Vagina (tissue), 2 donors: ENCODE results near the gene ALDH1L1.
A peak's percentile ranks its signal among the peaks of the same experiment; 100 is the strongest.

Experiments used
- POLR2A ChIP-seq, 2 donors: fragments of 450-650 bp; IDR thresholded peaks; one replicate each; pipeline ENCODE4 v1.6.1; 2017; ENCODE audit warnings: antibody characterized with exemption in 2 of 2, mild to moderate bottlenecking in 2 of 2, moderate library complexity in 2 of 2
- POLR2AphosphoS5 ChIP-seq, 2 donors: sonication (generic); formaldehyde crosslinking; IDR thresholded peaks; one replicate each; pipeline ENCODE4 v1.9.0; 2017; ENCODE audit warnings: antibody characterized with exemption in 2 of 2, mild to moderate bottlenecking in 2 of 2, low read depth in 1 of 2; ENCODE audit not compliant: insufficient read depth in 1 of 2
- TF ChIP-seq, protein P1 (sequence below), 3 experiments: fragments of 450-650 bp in 2 of 3; fragments of 200-600 bp in 1 of 3; sonication (generic) in 1 of 3; IDR thresholded peaks; one replicate each; pipeline ENCODE4 v1.5.1; 2017 to 2019; ENCODE audit warnings: antibody characterized with exemption in 3 of 3, mild to moderate bottlenecking in 2 of 3, moderate library complexity in 2 of 3

GRCh38 chr3:126212620-126213378, 32.4 kb upstream of the ALDH1L1 start:
- peak in 1 of 2 donors; percentile 32 for TF ChIP-seq POLR2AphosphoS5 (IDR thresholded peaks at IDR 0.05; ENCODE audit: insufficient read depth in 1 of 2, low read depth in 1 of 2)
- TF ChIP-seq, protein P1, sequence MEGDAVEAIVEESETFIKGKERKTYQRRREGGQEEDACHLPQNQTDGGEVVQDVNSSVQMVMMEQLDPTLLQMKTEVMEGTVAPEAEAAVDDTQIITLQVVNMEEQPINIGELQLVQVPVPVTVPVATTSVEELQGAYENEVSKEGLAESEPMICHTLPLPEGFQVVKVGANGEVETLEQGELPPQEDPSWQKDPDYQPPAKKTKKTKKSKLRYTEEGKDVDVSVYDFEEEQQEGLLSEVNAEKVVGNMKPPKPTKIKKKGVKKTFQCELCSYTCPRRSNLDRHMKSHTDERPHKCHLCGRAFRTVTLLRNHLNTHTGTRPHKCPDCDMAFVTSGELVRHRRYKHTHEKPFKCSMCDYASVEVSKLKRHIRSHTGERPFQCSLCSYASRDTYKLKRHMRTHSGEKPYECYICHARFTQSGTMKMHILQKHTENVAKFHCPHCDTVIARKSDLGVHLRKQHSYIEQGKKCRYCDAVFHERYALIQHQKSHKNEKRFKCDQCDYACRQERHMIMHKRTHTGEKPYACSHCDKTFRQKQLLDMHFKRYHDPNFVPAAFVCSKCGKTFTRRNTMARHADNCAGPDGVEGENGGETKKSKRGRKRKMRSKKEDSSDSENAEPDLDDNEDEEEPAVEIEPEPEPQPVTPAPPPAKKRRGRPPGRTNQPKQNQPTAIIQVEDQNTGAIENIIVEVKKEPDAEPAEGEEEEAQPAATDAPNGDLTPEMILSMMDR (IDR thresholded peaks at IDR 0.05): no peak
- TF ChIP-seq POLR2A (IDR thresholded peaks at IDR 0.05): no peak
